Activated naive CD4-positive, alpha-beta T cell (primary cell): ENCODE results near the gene SAMD14.

ENCODE experiments used
- DNase-seq, 4 experiments: peaks; one replicate each; lab custom pipeline; 2025; lab: John Stamatoyannopoulos, UW

SAMD14 gene

DNA sequence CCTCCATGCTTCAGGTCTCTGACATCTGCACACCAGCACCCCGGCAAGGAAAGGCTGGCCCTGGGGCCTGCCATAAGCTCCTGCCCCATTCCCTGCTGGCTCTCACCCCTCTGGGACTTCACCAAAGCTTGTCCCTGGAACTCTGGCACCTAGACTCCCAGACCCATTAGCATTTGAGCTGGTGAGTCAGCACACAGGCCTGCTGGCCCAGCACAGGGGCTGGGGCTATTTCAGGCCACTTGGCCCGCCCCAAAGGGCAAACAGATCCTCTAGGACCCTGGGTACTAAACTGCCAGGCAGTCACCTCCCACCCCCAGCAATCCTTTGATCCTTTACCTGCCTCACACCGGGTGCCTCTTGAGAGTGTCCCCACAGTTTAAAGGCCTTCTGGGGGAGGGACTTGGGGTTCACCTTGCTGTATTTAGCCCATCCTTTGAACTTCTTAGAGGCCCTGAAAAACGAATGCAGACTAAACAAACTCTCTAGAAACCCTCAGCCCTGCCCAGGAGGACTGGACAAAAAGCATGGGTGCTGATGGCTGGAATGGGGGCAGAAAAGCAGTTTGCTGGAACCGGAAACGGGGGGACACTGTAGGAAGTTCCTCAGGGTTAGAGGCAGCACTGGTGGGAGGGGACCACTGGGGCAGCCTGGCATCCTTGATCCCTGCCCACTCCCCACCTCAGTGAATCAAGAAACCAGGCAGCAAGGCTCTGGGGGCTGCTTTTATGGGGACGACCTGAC lies 3.2 kb upstream of the SAMD14 start:
- no peak for DNase-seq

GRCh38 chr17:50132104-50132794 lies 2.3 kb upstream of the SAMD14 start:
- no peak for DNase-seq

DNA sequence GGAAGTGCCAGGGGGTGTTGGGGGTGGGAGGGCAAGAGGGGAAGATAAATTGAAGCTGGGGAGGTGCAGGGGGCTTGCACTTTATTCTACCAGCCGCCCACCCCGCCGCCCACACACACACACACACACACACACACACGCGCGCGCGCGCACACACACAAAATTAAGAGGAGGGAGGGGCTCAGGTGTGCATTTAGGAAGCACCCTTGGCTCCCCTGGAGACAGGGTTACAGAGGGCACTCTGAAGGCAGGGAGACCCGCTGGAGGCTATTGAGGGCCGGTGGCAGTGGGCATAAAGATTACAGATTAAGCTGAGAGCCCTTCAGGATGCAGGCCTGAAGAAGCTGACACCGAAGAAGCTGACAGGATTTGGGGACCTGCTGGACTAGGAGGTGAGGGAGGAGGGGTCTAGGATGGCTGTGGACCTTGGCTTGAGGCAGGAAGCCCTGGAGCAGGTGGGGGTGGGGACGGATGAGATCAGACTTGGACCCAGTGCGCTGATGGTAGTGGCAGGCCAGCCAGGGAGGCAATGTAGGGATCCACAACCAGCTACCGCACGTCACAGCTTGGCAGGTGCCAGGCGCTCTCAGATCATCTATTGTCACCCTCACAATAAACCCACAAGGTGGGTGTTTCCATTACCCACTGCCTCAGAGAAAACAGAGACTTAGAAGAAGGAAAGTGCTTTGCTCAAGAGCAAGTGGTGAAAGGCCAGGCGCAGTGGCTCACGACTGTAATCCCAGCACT lies 772 bp upstream of the SAMD14 start:
- no peak for DNase-seq

- DNase-seq, result no peak
Measured at GRCh38 chr17:50129353-50129727, 620 bp downstream of the SAMD14 start.

GRCh38 chr17:50128441-50129352 lies 1.3 kb downstream of the SAMD14 start:
- DNase-seq, result no peak

- DNase-seq, result no peak
Measured at GRCh38 chr17:50127697-50128361, 2.1 kb downstream of the SAMD14 start.

GRCh38 chr17:50125420-50125997 lies 4.5 kb downstream of the SAMD14 start:
- no peak for DNase-seq

DNA sequence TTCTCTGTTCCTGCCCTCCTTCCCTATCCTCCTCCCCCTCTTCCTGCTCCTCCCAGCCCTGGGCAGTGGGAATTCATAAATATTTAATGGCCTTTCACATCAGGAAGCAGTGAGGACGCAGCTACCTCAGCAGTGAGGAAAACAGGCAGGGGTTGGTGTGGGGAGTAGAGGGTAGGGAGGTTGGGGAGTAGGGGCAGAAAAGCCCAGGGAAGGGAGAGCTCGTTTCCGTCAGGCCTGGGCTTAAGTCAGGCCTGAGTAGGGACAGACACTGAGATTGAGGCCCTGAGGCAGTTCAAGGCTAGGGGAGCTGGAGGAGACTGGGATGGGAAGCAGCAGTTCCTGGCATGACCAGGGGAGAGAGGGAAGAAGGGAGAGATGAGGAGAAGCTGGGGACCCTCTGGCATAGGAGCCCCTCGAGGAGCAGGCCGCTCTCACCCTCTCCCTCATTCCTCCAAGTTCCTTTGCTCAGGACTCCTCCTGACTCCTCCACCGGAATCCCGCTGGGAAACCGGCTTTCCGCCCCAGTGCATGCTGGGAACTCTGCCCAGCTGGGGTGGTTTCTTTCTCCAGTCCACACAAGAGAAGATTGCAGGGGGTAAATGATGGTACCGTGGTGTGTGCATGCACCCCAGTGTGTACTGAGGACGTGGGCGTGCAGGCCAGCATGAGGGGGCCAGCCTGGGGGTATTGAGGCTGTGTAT lies 6.2 kb downstream of the SAMD14 start:
- no peak for DNase-seq

DNA sequence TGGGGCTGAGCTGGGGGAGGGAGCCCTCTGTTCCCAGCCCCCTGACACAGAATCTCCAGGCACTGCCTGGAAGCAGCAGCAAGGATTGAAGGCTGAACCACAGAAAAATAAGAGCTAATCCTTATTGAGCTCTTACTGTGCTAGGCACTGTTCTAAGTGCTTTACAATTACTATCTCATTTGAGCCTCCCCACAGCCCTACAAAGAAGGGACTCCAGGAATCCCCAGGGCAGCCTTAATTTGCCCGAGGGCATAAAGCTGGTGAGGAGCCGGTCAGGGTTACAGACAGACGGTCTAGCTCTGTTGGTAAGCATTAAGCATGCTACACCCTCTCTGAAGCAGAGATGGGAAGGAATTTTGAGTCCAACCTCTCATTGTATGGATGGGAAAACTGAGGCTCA lies 7.0 kb downstream of the SAMD14 start:
- no peak for DNase-seq

DNA sequence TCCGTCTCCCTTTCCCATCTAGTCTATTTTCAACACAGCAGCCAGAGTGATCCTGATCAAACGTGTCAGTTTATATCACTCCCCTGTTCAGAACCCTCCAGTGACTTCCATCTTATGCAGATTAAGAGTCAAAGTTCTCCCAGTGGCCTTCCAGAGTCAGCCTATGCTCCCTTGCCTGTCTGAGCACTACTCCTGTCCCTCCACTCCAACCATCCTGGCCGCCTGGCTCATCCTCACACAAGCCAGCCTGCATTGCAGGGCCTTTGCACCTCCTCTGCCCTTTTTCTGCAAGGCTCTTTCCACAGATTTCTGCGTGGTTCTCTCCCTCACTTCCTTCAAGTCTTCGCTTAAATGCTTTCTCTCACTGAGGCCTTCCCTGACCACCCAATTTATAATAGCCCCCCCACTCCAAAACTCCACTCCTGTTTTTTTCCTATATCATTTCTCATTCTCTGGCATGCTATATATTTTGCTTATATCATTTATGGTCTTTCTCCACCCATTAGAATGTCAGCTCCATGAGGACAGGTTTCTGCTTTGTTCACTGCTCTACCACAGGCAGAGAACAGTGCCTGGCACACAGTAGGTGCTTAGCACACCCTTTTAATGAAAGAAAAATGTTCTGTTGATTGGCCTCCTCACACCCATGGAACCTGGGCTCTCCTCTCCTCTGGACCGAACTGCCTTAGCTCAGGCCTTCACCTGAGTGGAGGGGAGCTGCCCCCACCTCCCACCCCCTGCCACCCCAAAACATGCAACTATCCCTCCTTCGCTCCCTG lies 9.3 kb downstream of the SAMD14 start:
- no peak for DNase-seq

DNA sequence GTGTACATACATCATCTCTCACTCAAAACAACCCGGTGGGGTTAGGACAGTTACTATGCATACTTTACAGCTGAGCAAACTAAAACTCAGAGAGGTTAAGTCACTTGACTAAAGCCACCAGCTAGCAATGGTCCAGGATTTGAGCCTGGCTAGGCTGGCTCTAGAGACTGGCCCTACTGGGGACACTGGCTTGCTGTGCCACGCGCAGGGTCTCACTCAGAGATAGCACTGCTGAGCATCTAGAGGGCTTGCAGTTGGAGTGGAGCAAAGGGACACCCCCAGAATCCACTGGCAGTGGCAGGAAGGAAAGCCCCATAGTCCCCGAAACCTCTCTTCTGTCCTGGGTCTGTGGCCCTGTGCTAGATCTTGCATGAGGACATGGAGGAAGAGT lies 11.1 kb downstream of the SAMD14 start:
- DNase-seq, result no peak

DNA sequence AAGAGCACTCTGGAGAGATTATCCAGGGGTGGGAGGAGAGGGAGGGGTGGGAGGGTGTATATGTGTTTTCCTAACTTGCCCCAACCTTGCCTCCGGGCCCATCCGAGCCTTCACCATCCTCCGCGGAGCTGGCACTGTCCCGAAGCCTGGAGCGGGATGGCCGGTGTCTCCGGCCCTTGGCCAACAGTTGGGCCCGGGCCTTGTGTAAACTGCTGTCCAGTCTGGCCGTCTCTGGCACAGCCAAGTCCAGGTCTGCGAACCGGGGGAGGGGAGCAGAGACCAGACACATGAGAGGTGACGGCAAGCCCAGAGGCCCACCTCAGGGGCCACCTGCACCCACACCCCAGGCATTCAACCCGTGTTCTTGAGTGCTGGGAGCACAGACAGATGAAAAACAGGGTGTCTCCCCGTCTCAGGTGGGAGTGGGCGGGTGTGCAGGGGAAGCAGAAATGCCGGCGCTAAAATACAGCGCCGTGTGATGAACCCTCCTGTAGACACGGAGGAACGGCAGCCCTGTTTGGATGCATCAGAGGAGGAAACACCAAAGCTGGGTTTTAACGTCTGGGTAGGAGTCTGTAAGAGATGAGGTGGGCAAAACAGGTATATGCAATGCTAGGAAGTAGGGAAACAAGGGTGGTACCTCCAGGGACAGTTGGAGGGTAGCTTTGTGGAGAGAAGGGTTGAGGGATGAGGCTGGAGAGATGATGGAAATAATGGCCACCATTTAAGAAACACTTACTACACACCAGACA lies 11.7 kb downstream of the SAMD14 start:
- no peak for DNase-seq

GRCh38 chr17:50117202-50118051 lies 12.5 kb downstream of the SAMD14 start:
- peak in 3 of 4 experiments; percentile 21 to 61 (median 32) for DNase-seq

DNA sequence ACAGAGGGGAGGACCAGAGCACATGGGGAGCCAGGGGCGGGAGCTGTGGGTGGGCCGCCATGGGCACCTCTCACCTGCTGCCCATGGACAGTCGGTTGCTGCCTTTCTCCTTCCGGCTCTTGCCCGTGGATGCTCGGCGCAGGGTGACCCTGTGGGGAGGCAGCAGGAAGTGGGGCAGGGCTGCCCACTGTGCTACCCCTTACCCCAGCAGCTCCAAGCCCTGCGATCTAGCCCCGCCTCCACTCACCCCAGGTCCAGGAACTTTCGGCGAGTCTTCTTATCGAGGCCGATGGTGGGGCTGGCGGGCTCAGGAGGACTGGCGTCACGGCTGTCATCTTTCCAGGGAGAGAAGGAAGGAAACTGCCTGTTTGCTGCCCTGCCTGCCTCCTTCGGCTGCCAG lies 14.2 kb downstream of the SAMD14 start:
- DNase-seq, result no peak

DNA sequence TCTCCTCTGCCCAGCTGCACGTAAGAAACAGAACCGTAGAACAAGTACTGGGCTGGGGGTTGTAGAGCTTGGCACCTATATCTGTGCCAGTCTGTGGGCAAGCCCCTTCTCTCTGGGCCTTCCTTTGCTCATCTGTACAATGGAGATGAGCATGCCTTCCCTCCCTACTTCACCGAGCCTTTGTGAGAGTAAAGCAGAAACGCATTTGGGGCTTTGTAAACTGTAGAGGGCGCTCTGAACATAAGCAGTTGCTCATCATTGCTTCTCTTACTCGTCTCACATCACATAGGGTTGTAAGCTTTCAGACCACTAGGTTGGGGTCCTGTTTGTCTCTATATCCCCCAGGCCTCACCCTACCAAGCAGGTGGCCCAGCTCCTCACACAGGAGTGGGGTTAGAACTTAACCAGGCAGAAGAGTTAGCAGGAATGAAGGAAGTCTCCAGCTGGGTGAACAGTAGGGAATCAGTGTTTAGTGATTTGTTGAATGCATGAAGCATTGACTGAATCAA lies 15.1 kb downstream of the SAMD14 start:
- no peak for DNase-seq

- no peak for DNase-seq
Measured at GRCh38 chr17:50114401-50114800, 15.6 kb downstream of the SAMD14 start.

DNA sequence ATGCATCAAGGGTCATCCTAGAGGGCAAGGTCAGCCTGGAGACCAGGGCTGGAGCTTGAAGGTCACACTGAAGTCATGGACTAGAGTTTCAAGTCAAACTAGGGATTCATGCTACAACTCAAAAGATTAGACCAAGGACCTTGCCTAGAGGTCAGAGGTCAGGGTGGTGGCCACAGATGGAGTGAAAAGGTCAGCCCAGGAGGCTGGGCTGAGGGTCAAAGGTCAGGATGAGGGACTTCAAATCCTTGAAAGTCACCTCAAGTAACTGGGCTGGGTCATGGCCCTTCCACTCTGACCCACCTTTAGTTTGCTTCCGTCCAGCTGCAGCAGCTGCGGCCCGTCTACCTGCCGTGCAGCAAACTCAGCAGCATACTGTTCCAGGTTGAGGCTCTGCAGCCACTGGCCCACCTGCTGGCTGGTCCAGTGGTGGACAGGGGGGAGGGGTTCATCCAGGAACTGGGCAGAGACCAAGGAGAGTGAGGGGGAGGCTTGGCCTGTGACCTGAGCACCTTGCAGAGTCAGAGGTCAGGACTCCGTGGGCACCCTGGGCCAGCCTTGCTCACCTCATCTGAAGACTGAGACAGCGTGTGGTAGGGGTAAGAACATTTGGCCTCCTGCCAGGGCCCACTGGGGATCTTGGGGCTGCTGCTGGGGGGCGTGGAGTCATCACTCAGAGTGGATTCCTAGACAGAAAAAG lies 16.2 kb downstream of the SAMD14 start:
- DNase-seq, result no peak
